ENCODE measurements around the gene CPN2. TPM values are rescaled to one million over a fixed set of nuclear protein-coding genes. Genes with fewer than 3 reads are reported as not detected.

The CPN2 gene
- total and polyA plus RNA-seq, 2 donors (not counting 1 experiment from before 2014, with no cell fraction given): not detected

- ChIA-PET POLR2A (no interaction called here), CTCF (no interaction called here)
- Histone ChIP-seq H3K9ac (ENCODE audit: low read length) (no peak overlapping the region), H3K79me2 (ENCODE audit: control insufficient read depth, insufficient read depth, low read length) (no peaks in the 10 kb centered on the region), H3K4me1 (ENCODE audit: control insufficient read depth in 2 of 2, insufficient read depth in 2 of 2, low read length in 2 of 2) (no peaks in the 10 kb centered on the region), H4K20me1 (ENCODE audit: control insufficient read depth, insufficient read depth, low read length, poor library complexity, severe bottlenecking) (no peaks in the 10 kb centered on the region), H3K9me3 (ENCODE audit: control extremely low read depth in 1 of 3, control insufficient read depth in 2 of 3, insufficient read depth in 1 of 3, low read length in 2 of 3) (peaks cover 0 to 3% (median 0%) of the 10 kb centered on the region in 3 donors), H3K4me2 (replicated peaks; ENCODE audit: low read depth, low read length, poor library complexity, severe bottlenecking) (no peak overlapping the region), H2AFZ (ENCODE audit: insufficient read depth, low read depth, low read length, poor library complexity, severe bottlenecking) (no peak overlapping the region), H3K27ac (ENCODE audit: low read length in 2 of 2) (no peak overlapping the region), H3K4me3 (ENCODE audit: control extremely low read depth in 1 of 5, extremely low read depth in 1 of 5, insufficient read depth in 1 of 5, low read depth in 2 of 5, low read length in 4 of 5) (no peak overlapping the region), H3K27me3 (replicated peaks in 1 of 4; ENCODE audit: control extremely low read depth in 1 of 4, control insufficient read depth in 3 of 4, insufficient read depth in 4 of 4, low read length in 3 of 4) (peaks cover 0 to 19% (median 3%) of the 10 kb centered on the region in 4 experiments), H3K36me3 (replicated peaks in 1 of 2; ENCODE audit: control extremely low read depth in 1 of 2, control insufficient read depth in 1 of 2, extremely low read depth in 1 of 2, insufficient read depth in 2 of 2, low read length in 1 of 2) (no peaks in the 10 kb centered on the region)
- no peak for TF ChIP-seq EZH2 (IDR thresholded peaks at IDR 0.05; ENCODE audit: borderline replicate concordance, insufficient read depth, low read depth, low read length, poor library complexity, severe bottlenecking)
- DNase-seq (no peak), ATAC-seq (ENCODE audit: low read depth) (no peak)
- intact Hi-C loops (cut with micrococcal nuclease): no loop called here
- Mint-ChIP-seq H3K27me3 (peaks cover 52% of the 10 kb centered on the region), H3K4me1 (no peaks in the 10 kb centered on the region), H3K4me3 (no peak overlapping the region), H3K27ac (no peak overlapping the region), H3K9me3 (ENCODE audit: insufficient read depth) (no peaks in the 10 kb centered on the region)
- WGBS (ENCODE audit: insufficient coverage): 83% methylated on average over 7 of the region's 8 CpGs
Measured at GRCh38 chr3:194373899-194374298, 22.8 kb upstream of the CPN2 start.

GRCh38 chr3:194373028-194373427, 21.9 kb upstream of the CPN2 start:
- Histone ChIP-seq H3K36me3 (replicated peaks in 1 of 2; ENCODE audit: control extremely low read depth in 1 of 2, control insufficient read depth in 1 of 2, extremely low read depth in 1 of 2, insufficient read depth in 2 of 2, low read length in 1 of 2) (no peaks in the 10 kb centered on the region), H3K79me2 (ENCODE audit: control insufficient read depth, insufficient read depth, low read length) (no peaks in the 10 kb centered on the region), H3K4me3 (ENCODE audit: control extremely low read depth in 1 of 5, extremely low read depth in 1 of 5, insufficient read depth in 1 of 5, low read depth in 2 of 5, low read length in 4 of 5) (no peak overlapping the region), H3K27ac (ENCODE audit: low read length in 2 of 2) (no peak overlapping the region), H3K9ac (ENCODE audit: low read length) (no peak overlapping the region), H3K27me3 (replicated peaks in 1 of 4; ENCODE audit: control extremely low read depth in 1 of 4, control insufficient read depth in 3 of 4, insufficient read depth in 4 of 4, low read length in 3 of 4) (peaks cover 0 to 28% (median 3%) of the 10 kb centered on the region in 4 experiments), H3K4me1 (ENCODE audit: control insufficient read depth in 2 of 2, insufficient read depth in 2 of 2, low read length in 2 of 2) (no peaks in the 10 kb centered on the region), H3K4me2 (replicated peaks; ENCODE audit: low read depth, low read length, poor library complexity, severe bottlenecking) (no peak overlapping the region), H4K20me1 (ENCODE audit: control insufficient read depth, insufficient read depth, low read length, poor library complexity, severe bottlenecking) (no peaks in the 10 kb centered on the region), H3K9me3 (ENCODE audit: control extremely low read depth in 1 of 3, control insufficient read depth in 2 of 3, insufficient read depth in 1 of 3, low read length in 2 of 3) (peaks cover 0 to 3% (median 0%) of the 10 kb centered on the region in 3 donors), H2AFZ (ENCODE audit: insufficient read depth, low read depth, low read length, poor library complexity, severe bottlenecking) (no peak overlapping the region)
- TF ChIP-seq CTCF (IDR thresholded peaks at IDR 0.05) (no peak), EZH2 (IDR thresholded peaks at IDR 0.05; ENCODE audit: borderline replicate concordance, insufficient read depth, low read depth, low read length, poor library complexity, severe bottlenecking) (no peak)
- Mint-ChIP-seq H3K4me3 (no peak overlapping the region), H3K9me3 (ENCODE audit: insufficient read depth) (no peaks in the 10 kb centered on the region), H3K4me1 (no peaks in the 10 kb centered on the region), H3K27ac (no peak overlapping the region), H3K27me3 (peaks cover 52% of the 10 kb centered on the region)
- POLR2A ChIA-PET: no interaction called here
- no peak for ATAC-seq (ENCODE audit: low read depth)
- no peak for DNase-seq
- CTCF ChIA-PET: no interaction called here
- intact Hi-C loops (cut with micrococcal nuclease): no loop called here
- 89% methylated on average over 9 of the region's 14 CpGs for WGBS (ENCODE audit: insufficient coverage)
